ENCODE results near the gene STAG3.

GRCh38 chr7:100166317-100166940 lies 11.3 kb upstream of the STAG3 start:
- TF ChIP-seq CTCF (IDR thresholded peaks at IDR 0.05; ENCODE audit: poor library complexity) (no peak), EZH2phosphoT487 (IDR thresholded peaks at IDR 0.05; ENCODE audit: low read depth, severe bottlenecking, unreplicated experiment) (no peak)
